Measurements from ENCODE around the gene IFTAP.
"Not testable (repeated sequence)": the region's sequence is repeated elsewhere in the genome, so short reads cannot be mapped to it uniquely, and the experiment has no call there.

Gene IFTAP

GRCh38 chr11:36657610-36658267 is 63.4 kb downstream of the IFTAP start:
- DNase-seq: no peak

GRCh38 chr11:36661359-36661758 is 67.1 kb downstream of the IFTAP start:
- DNase-seq: not testable (repeated sequence)

GRCh38 chr11:36672815-36673450 is 78.6 kb downstream of the IFTAP start:
- DNase-seq: peak; percentile 12 to 27

- not testable (repeated sequence) for DNase-seq
These were observed 85.2 kb downstream of the IFTAP start for GRCh38 chr11:36679547-36679946.

GRCh38 chr11:36683818-36684217 is 89.5 kb downstream of the IFTAP start:
- DNase-seq: no peak

GRCh38 chr11:36684840-36685801 is 90.8 kb downstream of the IFTAP start:
- DNase-seq: no peak

GRCh38 chr11:36688132-36688531 is 93.8 kb downstream of the IFTAP start:
- DNase-seq: no peak

- DNase-seq: no peak
These were observed 94.4 kb downstream of the IFTAP start for GRCh38 chr11:36688571-36689291.

GRCh38 chr11:36689442-36689841 is 95.1 kb downstream of the IFTAP start:
- DNase-seq: no peak

- DNase-seq: no peak
These were observed 98.4 kb downstream of the IFTAP start for GRCh38 chr11:36692704-36693103.

- DNase-seq: no peak
These were observed 99.0 kb downstream of the IFTAP start for GRCh38 chr11:36693139-36693843.

- no peak for DNase-seq
These were observed 100.8 kb downstream of the IFTAP start for GRCh38 chr11:36695111-36695510.

GRCh38 chr11:36695571-36695970 is 101.3 kb downstream of the IFTAP start:
- DNase-seq: no peak

- DNase-seq: no peak
These were observed 102.2 kb downstream of the IFTAP start for GRCh38 chr11:36696550-36696949.

- DNase-seq: peak; percentile 21 to 29
These were observed 105.0 kb downstream of the IFTAP start for GRCh38 chr11:36699271-36699670.

- no peak for DNase-seq
These were observed 105.9 kb downstream of the IFTAP start for GRCh38 chr11:36700246-36700645.

GRCh38 chr11:36702330-36703054 is 108.2 kb downstream of the IFTAP start:
- peak; percentile 26 to 52 for DNase-seq

GRCh38 chr11:36703055-36703404 is 108.7 kb downstream of the IFTAP start:
- DNase-seq: no peak
